GM10248 (cell line): ENCODE results near the gene SMARCA4.

Source experiments
- CTCF ChIA-PET: fragments of 300-600 bp; sonication (Branson Sonifier 250); formaldehyde crosslinking; extraction: SDS; loops from one replicate; lab custom pipeline; 2021; ENCODE audit warnings: antibody characterized with exemption; lab: Yijun Ruan, JAX
- POLR2A ChIA-PET: fragments of 350-650 bp; sonication (Branson Sonifier 250); formaldehyde crosslinking; extraction: SDS; loops from one replicate; lab custom pipeline; 2020; ENCODE audit warnings: antibody characterized with exemption; lab: Yijun Ruan, JAX
- DNase-seq: peaks from one replicate; pipeline ENCODE4 v3.0.0; 2012; ENCODE audit errors: extremely low spot score
- CTCF ChIP-seq: IDR thresholded peaks from 2 replicates; pipeline ENCODE4 v1.5.1; 2012; ENCODE audit warnings: mild to moderate bottlenecking, low read depth; ENCODE audit errors: extremely low read depth, missing control alignments, control extremely low read depth

The SMARCA4 gene

GRCh38 chr19:10964903-10965302 is 4.1 kb downstream of the SMARCA4 start:
- POLR2A ChIA-PET, result no interaction called here
- CTCF ChIA-PET, result interaction anchor here (1.7 to 2.5 kb wide), 2 partner anchors 12 to 29 kb away, joined by 6 to 9 read pairs; no protein-coding TSS in a partner anchor
- TF ChIP-seq CTCF, result no peak
- no peak for DNase-seq

GRCh38 chr19:10965398-10965797 is 4.6 kb downstream of the SMARCA4 start:
- DNase-seq, result no peak
- ChIA-PET CTCF (interaction anchor here (1.7 to 2.5 kb wide), 2 partner anchors 12 to 29 kb away, joined by 6 to 9 read pairs; no protein-coding TSS in a partner anchor), POLR2A (no interaction called here)
- TF ChIP-seq CTCF, result no peak

GRCh38 chr19:10966809-10967208 is 6.0 kb downstream of the SMARCA4 start:
- CTCF ChIA-PET, result interaction anchor here (0.8 to 2.5 kb wide), 5 partner anchors 8 to 30 kb away, joined by 3 to 9 read pairs (median 3); no protein-coding TSS in a partner anchor
- no peak for DNase-seq
- TF ChIP-seq CTCF, result no peak
- POLR2A ChIA-PET, result no interaction called here

GRCh38 chr19:10968527-10969135 is 7.8 kb downstream of the SMARCA4 start:
- no peak for TF ChIP-seq CTCF
- ChIA-PET CTCF (interaction anchor here (1.0 to 1.6 kb wide), 4 partner anchors 10 to 32 kb away, joined by 4 to 5 read pairs (median 5); no protein-coding TSS in a partner anchor), POLR2A (interaction anchor here (0.7 kb wide), 1 partner anchor 49 kb away, joined by 3 read pairs; no protein-coding TSS in a partner anchor)
- no peak for DNase-seq

GRCh38 chr19:10971107-10971726 is 10.4 kb downstream of the SMARCA4 start:
- CTCF ChIA-PET, result interaction anchor here (1.1 kb wide), 1 partner anchor 100 kb away, joined by 3 read pairs; the partner anchor contains the start of gene CARM1
- POLR2A ChIA-PET, result interaction anchor here (0.7 kb wide), 1 partner anchor 15 kb away, joined by 3 read pairs; no protein-coding TSS in a partner anchor
- DNase-seq, result no peak
- TF ChIP-seq CTCF, result no peak

- TF ChIP-seq CTCF, result no peak
- no peak for DNase-seq
- POLR2A ChIA-PET, result no interaction called here
- CTCF ChIA-PET, result interaction anchor here (0.9 to 3.4 kb wide), 6 partner anchors 9 to 60 kb away, joined by 3 to 11 read pairs (median 4); partner anchors contain the start of gene SMARCA4
Measured at GRCh38 chr19:10975374-10976130, 14.7 kb downstream of the SMARCA4 start.
